ENCODE results near the gene SOX2.

The SOX2 gene

DNA sequence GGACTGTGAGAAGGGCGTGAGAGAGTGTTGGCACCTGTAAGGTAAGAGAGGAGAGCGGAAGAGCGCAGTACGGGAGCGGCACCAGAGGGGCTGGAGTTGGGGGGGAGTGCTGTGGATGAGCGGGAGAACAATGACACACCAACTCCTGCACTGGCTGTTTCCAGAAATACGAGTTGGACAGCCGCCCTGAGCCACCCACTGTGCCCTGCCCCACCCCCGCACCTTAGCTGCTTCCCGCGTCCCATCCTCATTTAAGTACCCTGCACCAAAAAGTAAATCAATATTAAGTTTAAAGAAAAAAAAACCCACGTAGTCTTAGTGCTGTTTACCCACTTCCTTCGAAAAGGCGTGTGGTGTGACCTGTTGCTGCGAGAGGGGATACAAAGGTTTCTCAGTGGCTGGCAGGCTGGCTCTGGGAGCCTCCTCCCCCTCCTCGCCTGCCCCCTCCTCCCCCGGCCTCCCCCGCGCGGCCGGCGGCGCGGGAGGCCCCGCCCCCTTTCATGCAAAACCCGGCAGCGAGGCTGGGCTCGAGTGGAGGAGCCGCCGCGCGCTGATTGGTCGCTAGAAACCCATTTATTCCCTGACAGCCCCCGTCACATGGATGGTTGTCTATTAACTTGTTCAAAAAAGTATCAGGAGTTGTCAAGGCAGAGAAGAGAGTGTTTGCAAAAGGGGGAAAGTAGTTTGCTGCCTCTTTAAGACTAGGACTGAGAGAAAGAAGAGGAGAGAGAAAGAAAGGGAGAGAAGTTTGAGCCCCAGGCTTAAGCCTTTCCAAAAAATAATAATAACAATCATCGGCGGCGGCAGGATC is at the start of gene SOX2:
SOX2 (plus strand) TSS at position 601 of the 811 bp plus-strand sequence. CDS start 436 bp downstream, outside the sequence.
- Histone ChIP-seq H3K27me3 (replicated peaks; ENCODE audit: control insufficient read depth, insufficient read depth, low read length) (peaks cover 83% of the 10 kb centered on the region), H3K4me3 (ENCODE audit: low read length) (peak within 1 kb of the TSS; percentile 72), H3K4me1 (ENCODE audit: control insufficient read depth, insufficient read depth, low read length) (peaks cover 13% of the 10 kb centered on the region), H3K9ac (ENCODE audit: low read length) (no peak within 1 kb of the TSS), H3K9me3 (ENCODE audit: control insufficient read depth, low read length) (no peaks in the 10 kb centered on the region), H3K36me3 (ENCODE audit: control insufficient read depth, insufficient read depth, low read length, severe bottlenecking) (no peaks in the 10 kb centered on the region)
- peak; percentile 77 for DNase-seq (ENCODE audit: low read depth)

- H3K27me3 ChIP-seq (replicated peaks; ENCODE audit: control insufficient read depth, insufficient read depth, low read length) = no peaks in the 10 kb centered on the region
- no peak overlapping the region for H3K9ac ChIP-seq (ENCODE audit: low read length)
- no peak for DNase-seq (ENCODE audit: low read depth)
- H3K36me3 ChIP-seq (ENCODE audit: control insufficient read depth, insufficient read depth, low read length, severe bottlenecking) = no peaks in the 10 kb centered on the region
- H3K4me3 ChIP-seq (ENCODE audit: low read length) = no peak overlapping the region
- no peaks in the 10 kb centered on the region for H3K4me1 ChIP-seq (ENCODE audit: control insufficient read depth, insufficient read depth, low read length)
- peaks cover 3% of the 10 kb centered on the region for H3K9me3 ChIP-seq (ENCODE audit: control insufficient read depth, low read length)
Measured at GRCh38 chr3:181683563-181683962, 28.2 kb upstream of the SOX2 start.

- Histone ChIP-seq H3K9me3 (ENCODE audit: control insufficient read depth, low read length) (no peaks in the 10 kb centered on the region), H3K36me3 (ENCODE audit: control insufficient read depth, insufficient read depth, low read length, severe bottlenecking) (no peaks in the 10 kb centered on the region), H3K27me3 (replicated peaks; ENCODE audit: control insufficient read depth, insufficient read depth, low read length) (no peaks in the 10 kb centered on the region), H3K4me1 (ENCODE audit: control insufficient read depth, insufficient read depth, low read length) (no peaks in the 10 kb centered on the region), H3K4me3 (ENCODE audit: low read length) (no peak overlapping the region), H3K9ac (ENCODE audit: low read length) (no peak overlapping the region)
- DNase-seq (ENCODE audit: low read depth) = no peak
Measured at GRCh38 chr3:181687190-181687589, 24.5 kb upstream of the SOX2 start.

DNA sequence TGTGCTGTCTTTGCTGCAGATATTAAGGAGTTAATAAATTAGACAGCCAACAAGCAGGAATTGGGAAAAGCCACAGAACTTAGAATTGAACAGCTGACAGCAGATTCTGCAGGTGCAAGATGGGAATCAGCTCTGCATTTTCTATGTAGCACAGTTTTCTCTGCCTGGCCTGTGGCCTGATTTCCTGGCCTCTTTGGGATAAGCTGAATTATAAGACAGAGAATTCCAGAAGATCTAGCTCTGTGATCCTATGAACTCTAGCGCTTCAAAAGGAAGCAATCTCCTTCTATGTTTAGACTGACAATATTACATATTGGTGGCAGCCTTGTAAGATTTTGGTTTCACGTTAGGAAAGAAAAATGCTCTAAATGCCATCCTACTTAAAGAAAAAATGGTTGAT is 24.0 kb upstream of the SOX2 start:
- Histone ChIP-seq H3K4me3 (ENCODE audit: low read length) (no peak overlapping the region), H3K4me1 (ENCODE audit: control insufficient read depth, insufficient read depth, low read length) (no peaks in the 10 kb centered on the region)
- no peak for DNase-seq (ENCODE audit: low read depth)

DNA sequence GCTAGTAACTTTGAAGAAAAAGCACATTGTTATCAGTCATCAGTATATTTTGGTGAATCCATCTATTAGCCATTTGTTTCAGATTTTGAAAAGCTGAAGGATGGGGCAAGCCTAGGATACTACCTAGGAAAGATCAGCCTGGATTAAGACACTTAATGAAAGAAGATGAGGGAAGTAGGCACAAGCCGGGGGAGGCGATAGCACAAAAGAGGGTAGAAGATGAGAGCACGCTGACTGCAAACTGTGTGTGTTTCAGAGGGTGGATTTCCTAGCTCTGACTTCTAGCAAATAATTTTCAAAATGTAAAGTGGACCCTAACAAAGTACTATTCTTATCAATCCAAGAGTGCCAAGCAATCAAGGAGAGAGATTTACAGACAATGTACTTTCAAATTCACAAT is 22.2 kb upstream of the SOX2 start:
- no peak overlapping the region for H3K4me3 ChIP-seq (ENCODE audit: low read length)
- H3K36me3 ChIP-seq (ENCODE audit: control insufficient read depth, insufficient read depth, low read length, severe bottlenecking) = no peaks in the 10 kb centered on the region
- no peaks in the 10 kb centered on the region for H3K9me3 ChIP-seq (ENCODE audit: control insufficient read depth, low read length)
- no peaks in the 10 kb centered on the region for H3K4me1 ChIP-seq (ENCODE audit: control insufficient read depth, insufficient read depth, low read length)
- no peak for DNase-seq (ENCODE audit: low read depth)
- H3K9ac ChIP-seq (ENCODE audit: low read length) = no peak overlapping the region
- no peaks in the 10 kb centered on the region for H3K27me3 ChIP-seq (replicated peaks; ENCODE audit: control insufficient read depth, insufficient read depth, low read length)

More for the DNA sequence above, 24.0 kb upstream of the SOX2 start:
- no peak overlapping the region for H3K9ac ChIP-seq (ENCODE audit: low read length)
- no peaks in the 10 kb centered on the region for H3K36me3 ChIP-seq (ENCODE audit: control insufficient read depth, insufficient read depth, low read length, severe bottlenecking)
- H3K27me3 ChIP-seq (replicated peaks; ENCODE audit: control insufficient read depth, insufficient read depth, low read length) = no peaks in the 10 kb centered on the region
- no peaks in the 10 kb centered on the region for H3K9me3 ChIP-seq (ENCODE audit: control insufficient read depth, low read length)

DNA sequence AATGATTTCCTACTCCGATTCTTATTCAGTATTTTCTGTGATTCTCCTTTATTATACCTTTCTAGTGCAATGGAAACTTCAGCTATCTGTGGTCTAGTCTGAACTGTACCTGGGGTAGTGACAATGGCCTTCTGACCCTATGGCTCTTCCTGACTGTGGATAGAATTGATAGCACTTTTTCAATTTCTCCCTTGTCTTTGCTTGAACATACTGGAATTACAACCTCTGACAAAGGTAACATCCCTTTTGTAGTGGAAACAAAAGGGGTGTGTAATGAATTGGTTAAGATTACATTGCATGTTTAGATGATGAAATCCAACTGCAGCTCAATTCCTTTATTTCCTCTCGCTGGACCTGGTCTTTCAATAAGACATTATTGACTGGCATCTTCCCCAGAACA is 21.0 kb upstream of the SOX2 start:
- Histone ChIP-seq H3K4me3 (ENCODE audit: low read length) (no peak overlapping the region), H3K27me3 (replicated peaks; ENCODE audit: control insufficient read depth, insufficient read depth, low read length) (no peaks in the 10 kb centered on the region)

GRCh38 chr3:181691901-181692300 is 19.8 kb upstream of the SOX2 start:
- no peaks in the 10 kb centered on the region for H3K9me3 ChIP-seq (ENCODE audit: control insufficient read depth, low read length)
- H3K4me1 ChIP-seq (ENCODE audit: control insufficient read depth, insufficient read depth, low read length) = peaks cover 14% of the 10 kb centered on the region
- H3K27me3 ChIP-seq (replicated peaks; ENCODE audit: control insufficient read depth, insufficient read depth, low read length) = peaks cover 8% of the 10 kb centered on the region
- no peaks in the 10 kb centered on the region for H3K36me3 ChIP-seq (ENCODE audit: control insufficient read depth, insufficient read depth, low read length, severe bottlenecking)
- H3K4me3 ChIP-seq (ENCODE audit: low read length) = no peak overlapping the region
- DNase-seq (ENCODE audit: low read depth) = no peak
- no peak overlapping the region for H3K9ac ChIP-seq (ENCODE audit: low read length)

More for the DNA sequence above, 21.0 kb upstream of the SOX2 start:
- Histone ChIP-seq H3K9ac (ENCODE audit: low read length) (no peak overlapping the region), H3K9me3 (ENCODE audit: control insufficient read depth, low read length) (no peaks in the 10 kb centered on the region), H3K36me3 (ENCODE audit: control insufficient read depth, insufficient read depth, low read length, severe bottlenecking) (no peaks in the 10 kb centered on the region), H3K4me1 (ENCODE audit: control insufficient read depth, insufficient read depth, low read length) (peaks cover 6% of the 10 kb centered on the region)
- no peak for DNase-seq (ENCODE audit: low read depth)

DNA sequence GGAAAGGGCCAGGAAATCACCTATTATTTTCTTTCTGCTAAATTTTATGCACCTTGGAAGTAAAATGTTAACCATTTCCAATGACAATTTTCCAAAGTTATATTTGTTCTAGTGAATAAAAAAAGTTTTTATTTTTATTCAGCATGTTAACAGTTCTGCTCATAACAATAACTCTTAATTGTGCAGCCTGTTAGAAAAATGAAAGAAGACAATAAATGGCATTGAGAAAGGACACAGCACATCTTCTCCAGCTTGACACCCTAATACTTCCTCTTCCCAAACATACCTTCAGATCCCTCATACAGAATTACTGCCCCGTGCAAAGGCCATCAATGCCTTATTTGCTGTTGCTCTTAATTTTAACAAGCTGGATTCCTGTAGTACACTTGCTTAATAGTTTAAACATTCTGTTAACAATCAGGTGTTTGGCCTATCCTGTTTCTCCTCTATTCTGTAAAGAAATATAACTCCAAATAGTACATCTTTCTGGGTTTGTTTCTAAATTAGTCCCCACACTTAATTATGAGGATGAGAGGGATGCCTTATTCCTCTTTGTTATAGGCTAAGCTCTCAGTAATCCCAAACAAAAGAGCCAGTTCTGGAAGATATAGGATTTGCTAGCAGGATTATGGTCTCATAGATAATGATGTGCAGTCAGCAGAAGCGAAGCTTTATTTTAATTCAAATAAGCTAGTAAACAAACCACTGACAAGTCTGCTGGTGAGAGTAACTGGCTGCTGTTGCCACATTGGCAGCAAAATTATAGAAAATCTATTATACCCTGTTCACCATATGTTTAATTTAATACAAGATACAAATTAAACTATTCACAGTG is 19.2 kb upstream of the SOX2 start:
- Histone ChIP-seq H3K4me3 (ENCODE audit: low read length) (no peak overlapping the region), H3K9me3 (ENCODE audit: control insufficient read depth, low read length) (no peaks in the 10 kb centered on the region), H3K9ac (ENCODE audit: low read length) (no peak overlapping the region), H3K36me3 (ENCODE audit: control insufficient read depth, insufficient read depth, low read length, severe bottlenecking) (no peaks in the 10 kb centered on the region), H3K4me1 (ENCODE audit: control insufficient read depth, insufficient read depth, low read length) (peaks cover 14% of the 10 kb centered on the region), H3K27me3 (replicated peaks; ENCODE audit: control insufficient read depth, insufficient read depth, low read length) (peaks cover 15% of the 10 kb centered on the region)
- DNase-seq (ENCODE audit: low read depth) = no peak

DNA sequence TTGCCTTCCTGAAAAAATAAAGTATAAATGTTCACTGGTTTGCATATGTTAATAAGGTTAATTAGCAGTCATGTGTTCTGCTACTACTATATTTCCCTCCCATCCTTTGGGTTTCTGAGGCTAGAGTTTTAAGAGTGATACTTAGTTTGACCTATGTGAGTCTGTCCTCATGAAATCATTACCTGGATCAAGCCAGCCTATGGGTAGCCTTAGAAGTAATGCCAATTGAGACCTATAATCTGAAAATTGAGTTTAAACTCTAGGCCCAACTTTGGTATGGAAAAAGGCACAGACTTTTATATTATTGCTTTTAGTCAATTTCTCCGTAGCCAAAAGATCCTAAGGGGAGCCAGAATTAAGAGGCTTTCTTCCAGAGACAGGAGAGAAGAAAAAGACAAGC is 18.4 kb upstream of the SOX2 start:
- no peak for DNase-seq (ENCODE audit: low read depth)
- Histone ChIP-seq H3K9me3 (ENCODE audit: control insufficient read depth, low read length) (no peaks in the 10 kb centered on the region), H3K4me3 (ENCODE audit: low read length) (no peak overlapping the region), H3K4me1 (ENCODE audit: control insufficient read depth, insufficient read depth, low read length) (peaks cover 14% of the 10 kb centered on the region), H3K9ac (ENCODE audit: low read length) (no peak overlapping the region), H3K36me3 (ENCODE audit: control insufficient read depth, insufficient read depth, low read length, severe bottlenecking) (no peaks in the 10 kb centered on the region), H3K27me3 (replicated peaks; ENCODE audit: control insufficient read depth, insufficient read depth, low read length) (peaks cover 22% of the 10 kb centered on the region)

DNA sequence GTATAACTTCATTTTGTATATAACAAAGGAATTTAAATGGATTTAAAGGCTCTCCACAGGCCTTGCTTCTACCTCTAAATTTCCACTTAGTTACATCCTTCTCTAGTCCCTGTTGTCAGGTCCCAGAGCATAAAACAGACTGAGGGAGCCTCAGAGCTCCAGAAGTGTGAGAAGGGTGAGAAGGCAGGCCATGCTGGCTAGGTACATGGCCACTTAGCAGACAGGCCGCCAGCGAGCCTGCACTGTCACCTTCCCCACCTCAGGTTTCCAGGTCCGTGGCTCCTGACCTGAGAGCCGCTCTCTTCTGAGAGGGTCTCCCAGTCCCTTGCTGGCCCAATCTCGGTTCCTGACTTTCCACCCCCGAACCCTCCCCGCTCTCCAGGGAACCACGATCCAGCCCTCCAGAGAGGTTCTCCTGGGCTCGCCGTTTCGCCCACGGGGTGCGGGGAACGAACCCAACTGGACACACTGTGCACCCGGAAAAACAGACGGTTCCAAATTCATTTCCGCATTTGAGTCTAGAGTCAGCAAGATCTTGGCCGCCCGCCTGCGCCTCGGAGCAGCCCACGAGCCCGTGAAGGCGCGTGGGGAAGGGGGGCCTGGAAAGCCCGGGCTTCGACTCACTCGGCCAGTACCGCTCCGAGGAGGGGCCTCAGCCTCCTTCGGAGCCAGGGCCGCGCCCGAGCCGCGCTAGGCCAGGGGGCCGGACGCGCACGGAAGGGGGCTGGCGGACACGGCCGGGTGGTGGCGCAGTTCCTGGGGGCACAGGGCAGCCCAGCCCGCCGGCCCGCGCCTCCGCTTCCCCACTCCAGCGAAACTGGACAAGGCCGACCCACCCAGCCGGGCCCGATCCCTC is 16.7 kb upstream of the SOX2 start:
- peaks cover 37% of the 10 kb centered on the region for H3K27me3 ChIP-seq (replicated peaks; ENCODE audit: control insufficient read depth, insufficient read depth, low read length)
- DNase-seq (ENCODE audit: low read depth) = peak; percentile 22
- peaks cover 14% of the 10 kb centered on the region for H3K4me1 ChIP-seq (ENCODE audit: control insufficient read depth, insufficient read depth, low read length)
- no peaks in the 10 kb centered on the region for H3K36me3 ChIP-seq (ENCODE audit: control insufficient read depth, insufficient read depth, low read length, severe bottlenecking)
- peak overlapping the region; percentile 64 for H3K9ac ChIP-seq (ENCODE audit: low read length)
- peak overlapping the region; percentile 80 for H3K4me3 ChIP-seq (ENCODE audit: low read length)
- no peaks in the 10 kb centered on the region for H3K9me3 ChIP-seq (ENCODE audit: control insufficient read depth, low read length)

Data from adipocyte (in vitro differentiated cells).